ENCODE data around the gene PIEZO1. TPM values are rescaled to one million over a fixed set of nuclear protein-coding genes. Genes with fewer than 3 reads are reported as not detected.

Gene PIEZO1
- total and polyA plus RNA-seq, 2 donors (not counting 3 experiments of a cell fraction or from before 2014, with no cell fraction given): 298 to 322 TPM

GRCh38 chr16:88700636-88701482, 84.2 kb downstream of the PIEZO1 start:
- ChIA-PET POLR2A (no interaction called here), CTCF (interaction anchor here (1.0 to 2.8 kb wide), 8 partner anchors 14 to 84 kb away, joined by 3 to 11 read pairs (median 4); partner anchors contain the start of genes MVD and PIEZO1)
- Histone ChIP-seq H3K27me3 (ENCODE audit: control insufficient read depth in 2 of 2, insufficient read depth in 2 of 2, low read length in 2 of 2) (no peaks in the 10 kb centered on the region), H4K20me1 (replicated peaks; ENCODE audit: control insufficient read depth, extremely low read depth, insufficient read depth, low read length) (no peaks in the 10 kb centered on the region), H3K4me3 (replicated peaks in 1 of 3; ENCODE audit: insufficient read depth in 1 of 3, low read depth in 1 of 3, low read length in 3 of 3) (no peak overlapping the region), H3K79me2 (ENCODE audit: control insufficient read depth, insufficient read depth, low read length) (peaks cover 42% of the 10 kb centered on the region), H3K9me1 (replicated peaks; ENCODE audit: control insufficient read depth, extremely low read depth, insufficient read depth, low read length) (no peaks in the 10 kb centered on the region), H3K4me1 (ENCODE audit: control insufficient read depth, extremely low read depth, insufficient read depth, low read length) (peaks cover 52% of the 10 kb centered on the region), H3K27ac (ENCODE audit: insufficient read depth, low read depth, low read length) (peak overlapping the region; percentile 69), H2AFZ (ENCODE audit: low read depth, low read length) (no peak overlapping the region), H3K9ac (replicated peaks; ENCODE audit: extremely low read depth, insufficient read depth, low read length) (peak overlapping the region; percentile 17), H3K9me3 (replicated peaks; ENCODE audit: control insufficient read depth, insufficient read depth, low read length) (no peaks in the 10 kb centered on the region), H3K4me2 (ENCODE audit: insufficient read depth, low read length) (peak overlapping the region; percentile 57), H3K36me3 (ENCODE audit: control insufficient read depth in 2 of 2, extremely low read depth in 1 of 2, insufficient read depth in 2 of 2, low read length in 2 of 2) (peaks cover 4 to 21% of the 10 kb centered on the region in 2 experiments)
- FAIRE-seq: peak; percentile 99
- TF ChIP-seq CTCF (IDR thresholded peaks at IDR 0.05; ENCODE audit: extremely low read depth in 1 of 2, insufficient read depth in 1 of 2, low read depth in 1 of 2, low read length in 2 of 2) (no peak), POLR2AphosphoS5 (IDR thresholded peaks at IDR 0.05; ENCODE audit: insufficient read depth, low read depth, low read length) (peak; percentile 96), MYC (IDR thresholded peaks at IDR 0.05; ENCODE audit: low read depth, low read length) (no peak), FOS (IDR thresholded peaks at IDR 0.05; ENCODE audit: borderline replicate concordance, insufficient read depth, low read length) (peak; percentile 86), MAX (IDR thresholded peaks at IDR 0.05; ENCODE audit: insufficient read depth, insufficient read length) (peak; percentile 71)
- intact Hi-C loops (cut with micrococcal nuclease) (loop anchor here (1.0 to 2.0 kb wide), 2 partner anchors 15 to 38 kb away; partner anchors contain the start of genes MVD and SNAI3), dilution Hi-C loops (cut with MboI; ENCODE audit: extremely low pct_ligation_motif_present, low sequenced_read_pairs) (no loop called here)
- peak; percentile 95 for DNase-seq (ENCODE audit: low read depth, low spot score)
- no TSS peak for BruUV-seq (replicated peaks)
